ENCODE data around the gene GXYLT1. TPM values are rescaled to one million over a fixed set of nuclear protein-coding genes. Genes with fewer than 3 reads are reported as not detected.

GXYLT1 gene
- total RNA-seq, 1 experiment from 2014 or later, result 9.0 TPM

GRCh38 chr12:42180990-42181596 lies 36.4 kb upstream of the GXYLT1 start:
- H3K9me3 ChIP-seq (ENCODE audit: control insufficient read depth in 1 of 2, insufficient read depth in 1 of 2, low read depth in 1 of 2, low read length in 2 of 2), result no peaks in the 10 kb centered on the region
- H3K9ac ChIP-seq (ENCODE audit: low read length), result no peak overlapping the region
- no peaks in the 10 kb centered on the region for H3K4me1 ChIP-seq (ENCODE audit: control insufficient read depth in 1 of 2, insufficient read depth in 2 of 2, low read length in 2 of 2)
- no peak overlapping the region for H3K4me3 ChIP-seq (replicated peaks in 1 of 2; ENCODE audit: low read depth in 1 of 2, low read length in 2 of 2)
- no TSS peak for BruUV-seq (replicated peaks)
- TF ChIP-seq SIN3A (IDR thresholded peaks at IDR 0.05; ENCODE audit: low read depth), result no peak
- TF ChIP-seq CBX3 (IDR thresholded peaks at IDR 0.05; ENCODE audit: low read depth), result no peak
- TF ChIP-seq EGR1 (IDR thresholded peaks at IDR 0.05; ENCODE audit: low read depth), result no peak
- no peak for TF ChIP-seq ZBTB33 (IDR thresholded peaks at IDR 0.05; ENCODE audit: extremely low read depth, insufficient replicate concordance, low read length)
- TF ChIP-seq YY1 (IDR thresholded peaks at IDR 0.05; ENCODE audit: extremely low read depth, insufficient replicate concordance, low read depth, low read length), result no peak
- no peak for TF ChIP-seq ZFX (IDR thresholded peaks at IDR 0.05)
- TF ChIP-seq TCF7L2 (IDR thresholded peaks at IDR 0.05; ENCODE audit: borderline replicate concordance, extremely low read depth, insufficient read depth, insufficient read length), result no peak
- TF ChIP-seq, protein P1, sequence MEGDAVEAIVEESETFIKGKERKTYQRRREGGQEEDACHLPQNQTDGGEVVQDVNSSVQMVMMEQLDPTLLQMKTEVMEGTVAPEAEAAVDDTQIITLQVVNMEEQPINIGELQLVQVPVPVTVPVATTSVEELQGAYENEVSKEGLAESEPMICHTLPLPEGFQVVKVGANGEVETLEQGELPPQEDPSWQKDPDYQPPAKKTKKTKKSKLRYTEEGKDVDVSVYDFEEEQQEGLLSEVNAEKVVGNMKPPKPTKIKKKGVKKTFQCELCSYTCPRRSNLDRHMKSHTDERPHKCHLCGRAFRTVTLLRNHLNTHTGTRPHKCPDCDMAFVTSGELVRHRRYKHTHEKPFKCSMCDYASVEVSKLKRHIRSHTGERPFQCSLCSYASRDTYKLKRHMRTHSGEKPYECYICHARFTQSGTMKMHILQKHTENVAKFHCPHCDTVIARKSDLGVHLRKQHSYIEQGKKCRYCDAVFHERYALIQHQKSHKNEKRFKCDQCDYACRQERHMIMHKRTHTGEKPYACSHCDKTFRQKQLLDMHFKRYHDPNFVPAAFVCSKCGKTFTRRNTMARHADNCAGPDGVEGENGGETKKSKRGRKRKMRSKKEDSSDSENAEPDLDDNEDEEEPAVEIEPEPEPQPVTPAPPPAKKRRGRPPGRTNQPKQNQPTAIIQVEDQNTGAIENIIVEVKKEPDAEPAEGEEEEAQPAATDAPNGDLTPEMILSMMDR (IDR thresholded peaks at IDR 0.05 in 2 of 3, conservative IDR thresholded peaks at IDR 0.05 in 1 of 3; ENCODE audit: borderline replicate concordance in 1 of 3, insufficient read depth in 1 of 3, low read depth in 2 of 3, low read length in 2 of 3), result no peak
- no peak overlapping the region for H2AFZ ChIP-seq (ENCODE audit: low read depth, low read length, poor library complexity, severe bottlenecking)
- intact Hi-C loops (cut with micrococcal nuclease), result no loop called here
- no peaks in the 10 kb centered on the region for H3K36me3 ChIP-seq (ENCODE audit: control insufficient read depth in 1 of 2, insufficient read depth in 2 of 2, low read length in 2 of 2)
- H3K79me2 ChIP-seq (ENCODE audit: insufficient read depth, low read length), result no peaks in the 10 kb centered on the region
- no peak overlapping the region for H3K4me2 ChIP-seq (ENCODE audit: low read length)
- no peaks in the 10 kb centered on the region for H3K27me3 ChIP-seq (ENCODE audit: insufficient read depth, low read length)
- RAD21 ChIA-PET (ENCODE audit: low non-redundant PET in 1 of 2, low total read pairs in 2 of 2, uncharacterized antibody in 2 of 2, unreplicated experiment in 2 of 2), result no interaction called here
- CTCF ChIA-PET, result no interaction called here
- H4K20me1 ChIP-seq (ENCODE audit: insufficient read depth), result no peaks in the 10 kb centered on the region
- ATAC-seq (no peak), DNase-seq (ENCODE audit: low read depth, low spot score) (no peak)
- H3K27ac ChIP-seq (ENCODE audit: low read depth, low read length), result no peak overlapping the region
- POLR2A ChIA-PET, result no interaction called here
- no peaks in the 10 kb centered on the region for H3K9me2 ChIP-seq (ENCODE audit: insufficient read depth)

Measured in HCT116 (cell line).